ENCODE data around the gene TNFAIP8.

The TNFAIP8 gene

DNA sequence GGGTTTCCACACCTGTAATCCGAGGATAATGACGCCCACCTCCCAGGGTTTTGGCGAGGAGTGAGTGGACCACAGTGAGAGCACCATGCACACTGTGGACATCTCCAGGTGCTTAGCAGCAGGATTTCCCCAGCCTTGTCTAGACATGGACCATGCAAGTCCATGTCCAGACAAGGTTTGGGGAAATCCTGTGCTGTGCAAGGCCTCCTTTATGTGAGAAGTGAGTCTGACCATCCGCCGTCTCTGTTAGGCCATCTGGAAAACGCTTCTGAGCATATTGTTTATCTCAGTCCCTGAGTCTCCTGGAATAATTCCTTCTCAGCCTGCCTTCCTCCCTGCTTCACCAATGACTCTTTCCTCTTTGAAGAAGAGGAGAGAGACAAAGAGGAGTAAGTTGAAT is 26.2 kb upstream of the TNFAIP8 start:
- DNase-seq (ENCODE audit: low spot score): no peak

DNA sequence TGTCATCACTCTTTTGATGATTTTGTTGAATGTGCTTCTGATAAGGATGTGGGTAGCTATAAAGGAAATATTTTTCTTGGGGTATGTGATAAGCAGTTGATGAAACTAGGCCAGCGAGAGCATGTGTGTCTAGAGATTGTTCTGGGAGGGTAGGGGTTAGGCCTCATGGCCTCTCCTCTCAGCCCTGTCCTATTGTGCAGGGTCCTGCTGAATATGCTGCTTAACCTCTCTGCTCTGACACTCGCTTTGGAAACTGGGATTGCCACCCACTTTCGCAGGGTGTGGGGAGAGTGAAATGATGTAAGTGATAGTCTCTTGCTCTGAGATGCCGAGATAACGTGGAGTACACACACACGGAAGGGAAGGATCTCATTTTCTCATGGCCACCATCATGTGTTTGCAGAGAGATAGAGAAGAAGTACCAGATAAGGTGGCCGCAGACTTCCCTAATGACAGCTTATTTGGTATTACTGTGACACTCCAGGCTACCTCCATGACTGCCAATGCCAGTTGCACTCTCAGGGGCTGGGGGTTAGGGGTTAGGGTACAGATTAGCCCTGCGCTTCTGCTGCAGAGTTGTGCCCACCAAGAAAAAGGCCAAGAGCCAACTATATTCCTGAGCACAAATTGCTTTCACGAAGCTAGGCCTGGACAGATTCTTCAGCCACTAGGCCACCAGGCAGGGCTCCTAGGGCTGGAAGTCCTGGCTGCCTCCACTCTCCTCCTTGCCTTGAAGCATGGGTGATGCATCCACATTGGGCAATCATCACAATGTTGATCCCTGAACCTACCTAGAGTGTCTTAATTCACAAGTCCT is 25.2 kb upstream of the TNFAIP8 start:
- no peak for DNase-seq (ENCODE audit: low spot score)

DNA sequence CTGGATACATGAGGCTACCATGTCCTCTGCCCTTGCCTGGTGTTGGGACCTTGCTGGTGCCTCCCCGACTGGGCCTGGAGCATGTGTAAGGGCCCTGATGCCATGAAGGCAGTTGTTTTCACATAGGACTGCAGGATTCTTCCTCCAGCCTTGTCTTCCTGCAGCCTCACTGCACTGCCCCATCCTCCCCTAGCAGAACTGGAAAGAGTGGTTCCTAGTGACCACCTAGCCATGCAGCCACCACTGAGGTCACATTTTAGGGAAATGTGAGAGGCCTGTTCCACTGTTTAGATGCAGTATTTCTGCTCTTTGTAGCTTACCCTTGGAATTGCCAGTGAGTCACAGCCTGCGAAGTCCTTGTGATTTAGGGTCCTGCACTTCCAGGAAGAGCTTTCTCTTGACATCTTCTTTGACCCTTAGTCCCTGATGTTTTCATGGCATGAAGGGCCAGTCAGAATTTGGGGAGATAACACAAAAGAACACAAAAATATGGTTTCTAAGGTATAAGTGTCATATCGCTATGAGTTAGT is 24.2 kb upstream of the TNFAIP8 start:
- DNase-seq (ENCODE audit: low spot score): no peak

DNA sequence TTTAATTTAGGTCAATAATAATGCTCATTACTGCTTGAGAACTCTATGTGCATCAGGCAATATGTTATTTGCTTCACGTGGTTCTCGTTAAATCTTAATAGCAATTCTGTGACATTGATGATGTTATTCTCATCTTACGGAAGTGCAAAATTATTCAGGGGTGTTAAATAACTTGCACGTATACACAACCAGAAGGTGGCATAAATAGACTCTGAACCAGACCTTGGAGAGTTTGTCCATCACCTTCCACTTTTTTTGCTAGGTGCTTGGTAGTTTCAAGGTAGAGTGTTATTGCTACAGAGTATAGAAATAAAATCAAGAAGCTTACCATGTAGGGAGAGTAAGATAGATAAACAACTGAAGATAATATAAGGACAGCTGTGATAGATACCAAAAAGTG is 23.6 kb upstream of the TNFAIP8 start:
- DNase-seq (ENCODE audit: low spot score): no peak

DNA sequence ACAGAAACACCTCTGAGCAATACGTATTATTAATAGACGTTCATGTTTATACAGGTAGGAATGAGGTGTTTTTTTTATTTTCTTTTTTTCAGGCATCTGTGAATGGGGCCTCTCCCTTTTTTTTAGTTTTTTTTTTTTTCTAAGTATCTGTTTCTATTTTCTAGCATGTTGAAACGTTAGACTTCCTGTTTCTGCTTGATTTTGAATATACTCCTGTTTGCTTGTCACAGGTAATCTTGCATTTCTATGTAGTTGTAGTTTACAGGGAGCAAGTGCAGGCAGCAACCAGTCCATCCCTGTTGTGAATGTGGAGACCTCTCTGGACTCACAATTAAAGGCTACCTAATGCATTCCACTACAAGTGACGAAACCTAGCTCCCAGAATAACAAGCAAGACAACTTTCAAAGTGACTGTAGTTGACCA is 22.8 kb upstream of the TNFAIP8 start:
- DNase-seq (ENCODE audit: low spot score): no peak

DNA sequence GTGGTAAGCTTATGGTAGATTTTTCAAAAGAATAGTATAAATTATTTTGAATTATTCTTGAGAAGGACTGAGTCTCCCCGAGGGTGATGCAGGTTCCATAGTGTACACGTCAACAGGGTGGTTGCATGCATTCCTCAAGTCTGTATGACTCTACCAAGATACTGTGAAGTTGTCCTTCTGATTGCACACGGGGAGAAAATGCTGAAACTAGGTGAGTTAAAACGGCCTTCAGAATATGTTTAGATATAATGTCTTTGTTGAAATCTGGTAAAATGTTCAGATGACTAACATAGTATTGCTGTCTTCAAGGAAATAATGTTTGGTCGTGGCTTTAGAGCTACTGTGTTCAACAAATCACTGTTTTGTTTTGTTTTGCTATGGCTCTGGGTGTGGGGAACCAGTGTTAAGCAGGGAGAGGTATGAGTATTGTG is 22.4 kb upstream of the TNFAIP8 start:
- DNase-seq (ENCODE audit: low spot score): no peak

DNA sequence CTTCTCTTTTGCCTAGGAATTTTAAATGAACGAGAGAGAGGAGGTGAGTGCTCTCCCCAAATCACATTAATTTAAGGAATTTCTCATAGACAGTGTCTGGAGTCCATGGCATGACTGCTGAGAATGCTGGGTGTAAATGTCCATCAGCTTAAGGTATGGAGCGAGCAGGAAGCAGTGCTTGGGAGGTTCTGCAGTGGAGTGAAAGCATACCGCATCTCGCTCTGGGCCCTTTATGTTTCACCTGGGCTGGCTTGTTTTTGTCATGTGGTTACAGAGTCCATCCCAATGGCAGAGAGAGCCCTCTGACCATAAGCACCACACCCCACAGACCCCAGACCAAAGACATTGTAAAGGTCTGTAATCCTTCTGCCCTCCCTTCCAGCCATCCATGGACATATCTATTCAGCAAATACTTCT is 20.6 kb upstream of the TNFAIP8 start:
- DNase-seq (ENCODE audit: low spot score): no peak

DNA sequence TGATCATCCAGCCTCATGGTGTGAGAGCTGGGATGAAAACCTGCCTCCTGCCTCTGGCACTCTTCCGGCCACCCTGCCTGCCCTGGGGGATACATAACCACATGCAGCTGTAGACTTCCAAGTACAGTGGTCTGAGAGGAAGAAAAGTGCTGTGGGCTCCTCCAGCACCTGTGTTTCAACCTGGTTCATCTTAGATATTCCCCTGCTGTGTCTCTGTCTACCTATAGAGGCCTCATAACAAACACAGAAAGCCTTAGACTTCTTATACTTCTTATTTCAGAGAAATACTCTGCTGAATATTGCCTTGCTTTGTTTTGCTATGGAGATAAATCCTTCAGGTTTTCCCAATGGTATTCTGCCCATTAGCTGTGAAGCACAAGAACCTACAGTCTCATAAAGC is 19.6 kb upstream of the TNFAIP8 start:
- DNase-seq (ENCODE audit: low spot score): no peak

DNA sequence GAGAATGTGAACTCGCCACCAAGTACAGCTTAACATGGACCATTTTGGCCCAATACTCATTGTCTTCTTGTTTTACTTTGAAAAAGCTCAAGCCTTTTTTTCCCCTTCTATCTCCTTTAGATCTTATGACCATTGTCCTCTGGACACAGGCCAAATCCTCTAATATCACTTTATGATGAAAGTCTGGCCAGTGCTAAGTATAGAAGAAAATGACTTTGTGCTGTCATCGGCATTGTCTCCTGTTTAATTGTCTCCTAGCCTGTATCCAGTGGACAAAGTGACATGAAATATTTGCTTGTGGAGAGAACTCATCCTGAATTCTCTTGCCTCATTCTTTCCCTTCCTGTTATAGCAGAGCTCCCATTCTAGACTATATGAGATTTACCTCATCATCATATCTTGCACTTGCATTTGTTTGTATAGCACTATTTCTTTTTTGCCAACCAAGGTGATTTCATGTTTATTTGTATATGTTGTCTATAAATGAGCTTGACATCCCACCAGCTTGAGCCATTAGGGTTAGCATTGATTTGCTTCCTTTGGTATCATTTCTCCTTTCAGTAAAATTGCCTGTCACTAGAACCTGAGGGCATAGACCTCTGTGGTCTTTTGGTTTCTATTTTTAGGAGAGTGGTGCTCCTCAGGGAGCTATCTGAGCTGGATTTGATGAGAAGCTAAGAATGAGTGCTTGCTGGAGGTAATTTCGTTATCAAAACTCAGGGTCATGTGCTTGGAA is 18.8 kb upstream of the TNFAIP8 start:
- no peak for DNase-seq (ENCODE audit: low spot score)

DNA sequence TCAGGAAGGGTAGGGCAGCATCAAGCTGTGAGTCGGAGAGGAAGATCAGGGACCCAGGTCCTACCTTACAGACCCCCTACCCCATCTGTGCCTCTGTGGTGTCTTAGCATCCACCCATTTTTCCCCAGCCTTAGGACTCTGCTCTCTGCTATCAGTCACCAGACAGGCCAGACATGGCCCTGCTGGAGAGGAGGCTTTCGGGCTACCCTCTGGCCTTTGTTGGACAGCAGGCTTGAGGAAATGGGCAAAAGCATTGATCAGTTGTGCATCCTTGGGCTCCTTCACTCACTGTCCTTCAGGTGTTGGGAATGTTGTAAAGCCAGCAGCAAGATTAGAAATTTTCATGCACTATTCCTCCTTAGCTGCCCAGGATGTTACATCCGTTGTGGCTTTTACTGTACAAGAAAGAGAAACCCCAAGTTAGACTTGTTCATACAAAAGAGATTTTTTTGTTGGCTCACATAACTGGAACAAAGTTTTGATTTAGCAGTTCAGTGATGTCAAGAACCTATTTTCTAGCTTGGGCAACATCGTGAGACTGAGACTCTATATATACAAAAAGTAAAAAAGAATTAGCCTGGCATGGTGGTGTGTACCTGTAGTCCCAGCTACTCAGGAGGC is 17.4 kb upstream of the TNFAIP8 start:
- no peak for DNase-seq (ENCODE audit: low spot score)

DNA sequence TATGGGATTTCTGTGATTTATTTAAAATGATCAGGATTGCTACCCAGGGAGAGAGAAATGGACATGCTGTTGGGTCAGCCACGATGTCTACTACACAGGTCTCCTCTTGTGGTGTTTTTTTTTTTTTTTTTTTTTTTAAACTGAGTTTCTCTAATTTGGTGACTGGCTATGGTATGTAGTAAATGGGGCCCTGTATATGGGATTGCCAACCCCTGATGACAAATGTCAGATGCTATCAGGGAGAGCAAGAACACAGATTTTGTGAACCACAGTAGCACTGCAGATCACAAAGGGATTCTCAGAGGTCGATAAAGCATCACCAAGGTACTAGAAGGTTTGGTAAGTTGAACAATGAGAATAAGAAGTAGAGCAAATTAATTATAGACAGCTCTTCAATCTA is 16.5 kb upstream of the TNFAIP8 start:
- no peak for DNase-seq (ENCODE audit: low spot score)

DNA sequence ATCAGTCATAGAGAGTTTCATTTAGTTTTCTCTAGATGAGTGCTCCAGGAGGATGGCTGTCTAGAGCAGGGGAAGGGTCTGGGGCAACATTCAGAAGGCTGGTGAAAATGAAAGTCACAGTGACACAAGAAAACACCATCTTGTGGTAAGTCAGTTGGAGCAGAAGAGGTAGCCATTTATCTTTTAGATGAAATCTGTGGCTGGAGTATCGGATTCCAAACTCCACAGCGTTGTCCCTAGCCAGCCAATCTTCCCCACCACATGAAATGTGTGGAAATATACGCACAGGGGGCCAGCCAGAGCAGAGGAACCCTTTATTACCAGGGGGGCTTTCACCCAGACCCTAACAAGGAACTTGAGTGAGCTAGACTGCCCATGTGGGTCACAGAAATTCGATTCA is 15.9 kb upstream of the TNFAIP8 start:
- no peak for DNase-seq (ENCODE audit: low spot score)

DNA sequence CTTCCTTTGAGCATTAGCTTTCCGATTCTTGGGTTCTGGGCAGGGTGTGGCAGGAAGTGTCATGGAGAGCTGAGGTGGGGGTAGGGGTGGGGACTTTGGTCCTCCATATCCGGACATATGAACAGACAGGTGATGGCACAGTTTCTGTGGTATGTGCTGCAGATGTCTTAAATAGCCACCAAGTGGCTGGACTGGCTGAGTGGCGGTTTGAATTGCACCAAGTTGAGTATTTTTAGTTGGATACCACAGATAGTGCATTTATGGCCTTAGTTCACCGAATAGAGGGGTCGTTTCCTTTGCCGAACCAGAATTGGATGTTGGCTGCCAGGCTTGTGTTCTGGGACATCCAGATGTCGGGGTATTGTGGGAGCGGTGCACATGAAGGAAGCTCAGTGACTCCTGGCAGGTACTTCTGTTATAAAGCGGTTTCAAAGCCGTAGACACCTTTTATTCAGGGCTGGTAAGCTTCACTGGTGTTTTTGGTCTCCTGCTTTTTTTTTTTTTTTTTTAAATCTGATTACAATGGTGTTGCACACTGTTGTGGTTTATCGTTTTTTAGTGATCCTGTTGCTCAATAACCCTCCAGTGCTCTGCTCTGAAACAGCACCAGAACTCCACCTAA is 15.1 kb upstream of the TNFAIP8 start:
- DNase-seq (ENCODE audit: low spot score): no peak

DNA sequence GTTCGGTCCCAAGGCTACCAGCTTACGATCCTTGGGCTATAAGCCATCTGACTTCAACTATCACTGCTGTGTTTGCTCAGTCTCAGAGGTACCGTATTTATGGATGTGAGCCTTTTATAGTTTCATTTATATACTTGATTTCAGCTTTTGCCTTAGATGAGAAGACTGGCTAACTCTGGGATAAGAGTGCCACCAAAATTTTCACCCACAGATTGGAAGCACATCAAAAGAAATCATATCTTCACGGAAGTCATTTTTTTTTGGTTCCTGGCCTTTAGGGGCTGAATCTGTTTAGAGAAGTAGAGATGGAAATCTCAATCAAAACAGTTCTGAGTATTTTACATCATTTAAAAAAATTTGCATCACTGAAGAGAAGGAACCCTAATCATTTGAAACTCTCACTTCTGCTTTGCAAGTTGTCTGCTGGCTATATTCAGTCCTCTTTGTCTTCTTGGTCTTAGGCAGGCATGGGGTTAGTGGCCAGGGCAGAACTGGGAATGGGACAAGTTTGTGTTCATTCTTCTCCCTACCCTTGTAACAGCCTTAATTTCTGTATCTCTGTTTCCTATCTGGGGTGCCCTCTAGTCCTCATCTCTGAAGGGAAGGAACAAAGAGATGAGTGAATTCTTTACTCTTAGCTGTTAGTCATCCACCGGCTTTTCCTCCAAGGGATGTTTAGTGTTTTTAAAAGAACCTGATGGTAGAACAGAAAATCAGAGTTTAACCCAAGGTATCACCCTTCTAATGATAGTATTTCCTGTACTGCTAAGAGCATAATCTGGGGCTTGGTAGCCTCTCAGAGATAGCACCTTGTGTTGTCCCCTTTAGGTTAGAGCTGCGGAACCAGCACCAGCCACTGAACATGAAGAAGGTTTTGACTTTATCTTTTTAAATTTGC is 14.1 kb upstream of the TNFAIP8 start:
- DNase-seq (ENCODE audit: low spot score): no peak

DNA sequence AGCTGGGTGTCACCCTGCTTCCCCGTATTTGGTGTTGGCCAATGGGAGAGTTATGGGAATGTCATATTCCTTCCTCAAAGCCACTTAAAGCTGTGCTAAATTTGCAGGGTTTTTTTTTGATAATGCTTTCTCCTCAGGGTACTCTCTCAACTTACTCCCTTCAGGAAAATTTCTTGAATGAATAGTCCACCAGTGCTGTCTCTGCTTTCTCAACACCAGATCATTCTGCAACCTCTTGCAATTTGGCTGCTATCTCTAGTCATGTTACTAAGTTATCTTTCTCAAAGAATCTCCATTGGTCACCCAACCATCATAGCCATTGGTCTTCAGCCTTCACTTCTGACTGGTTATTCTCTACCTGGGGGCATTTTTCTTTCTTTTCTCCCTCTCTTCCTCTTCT is 13.4 kb upstream of the TNFAIP8 start:
- no peak for DNase-seq (ENCODE audit: low spot score)

DNA sequence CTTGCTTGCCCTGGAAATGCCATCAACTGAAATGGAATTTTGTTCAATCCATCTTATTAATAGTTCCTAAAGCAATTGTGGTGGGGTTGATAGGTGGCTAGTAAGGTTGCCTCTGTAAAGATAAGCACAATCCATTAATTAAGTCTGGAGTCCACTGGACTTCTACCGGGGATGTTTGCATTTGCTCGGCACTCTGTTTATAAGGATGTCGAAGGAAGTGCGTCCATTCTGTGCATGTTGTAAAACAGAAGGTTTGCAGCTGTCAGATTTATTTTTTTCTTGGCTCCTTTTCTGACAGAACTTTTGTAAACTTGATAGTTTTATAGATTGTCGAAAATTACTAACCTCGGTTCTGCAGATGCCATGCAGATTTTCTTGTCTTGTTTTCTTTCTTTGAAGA is 12.8 kb upstream of the TNFAIP8 start:
- DNase-seq (ENCODE audit: low spot score): no peak

DNA sequence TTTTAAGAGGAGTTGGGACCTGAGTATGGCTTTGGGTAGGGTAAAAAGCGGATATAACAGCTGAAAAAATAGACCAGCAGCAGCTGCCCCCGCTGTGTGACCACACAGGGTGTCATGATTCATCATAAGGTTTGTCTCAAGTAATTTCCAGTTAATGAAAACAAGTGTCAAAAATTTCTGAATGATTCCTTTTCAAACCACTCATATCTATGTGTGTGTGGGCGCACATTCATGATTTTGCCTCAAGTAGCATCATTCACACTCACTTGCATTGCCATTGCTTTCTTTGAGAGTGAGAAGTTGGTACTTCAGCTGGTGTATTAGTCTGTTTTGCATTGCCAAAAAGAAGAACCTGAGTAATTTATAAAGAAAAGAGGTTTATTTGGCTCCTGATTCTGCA is 12.1 kb upstream of the TNFAIP8 start:
- DNase-seq (ENCODE audit: low spot score): no peak

DNA sequence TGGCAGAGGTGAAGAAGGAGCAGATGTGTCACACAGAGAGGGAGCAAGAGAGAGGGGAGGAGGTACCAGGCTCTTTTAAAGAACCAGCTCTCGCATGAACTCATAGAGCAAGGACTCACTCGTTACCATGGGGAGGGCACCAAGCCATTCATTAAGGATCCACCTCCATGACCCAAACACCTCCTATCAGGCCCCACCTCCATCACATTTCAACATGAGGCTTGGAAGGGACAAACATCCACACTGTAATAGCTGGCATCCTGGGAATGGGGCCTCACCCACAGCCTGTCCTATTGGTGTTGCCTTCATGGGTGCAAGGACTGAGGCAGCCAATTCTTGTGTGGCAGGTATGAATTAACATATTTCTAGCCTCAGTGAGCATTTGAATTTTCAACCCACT is 11.6 kb upstream of the TNFAIP8 start:
- DNase-seq (ENCODE audit: low spot score): no peak

DNA sequence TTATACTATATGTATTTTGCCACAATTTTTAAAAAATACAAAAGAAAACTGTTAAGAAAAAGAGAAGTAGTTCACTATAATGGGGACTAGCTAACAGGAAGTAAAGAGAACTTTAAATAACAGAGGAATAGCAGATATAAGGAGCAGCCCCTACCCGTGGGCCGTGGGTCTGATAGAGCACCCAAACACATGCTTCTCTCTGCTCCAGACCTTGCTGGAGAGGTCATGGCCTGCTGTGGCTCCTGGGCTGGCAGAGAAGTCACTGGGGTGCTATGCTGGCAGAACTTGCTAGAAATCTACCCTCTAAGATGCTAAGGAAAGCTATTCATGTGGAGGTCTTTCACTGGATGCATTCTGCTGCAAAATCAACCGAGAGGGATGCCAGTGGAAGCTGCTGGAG is 10.0 kb upstream of the TNFAIP8 start:
- no peak for DNase-seq (ENCODE audit: low spot score)

DNA sequence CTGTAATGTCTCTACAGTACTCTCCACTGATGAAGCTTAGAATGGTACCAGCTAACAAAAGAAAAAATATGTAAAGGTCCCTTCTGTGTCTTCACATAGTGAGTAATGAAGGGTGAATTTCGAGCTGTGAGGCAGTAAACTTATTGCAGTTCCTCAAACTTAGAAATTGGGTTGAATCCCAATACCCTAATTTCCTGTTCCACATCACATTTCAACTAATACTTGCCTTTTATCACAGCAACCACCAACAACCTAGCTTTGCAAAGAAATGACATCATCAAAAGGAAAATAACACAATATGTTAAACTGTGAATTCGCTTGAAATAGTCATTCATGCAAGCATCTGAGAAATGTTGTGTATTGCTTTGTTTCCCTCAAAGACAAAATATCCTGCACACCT is 9.4 kb upstream of the TNFAIP8 start:
- DNase-seq (ENCODE audit: low spot score): no peak

DNA sequence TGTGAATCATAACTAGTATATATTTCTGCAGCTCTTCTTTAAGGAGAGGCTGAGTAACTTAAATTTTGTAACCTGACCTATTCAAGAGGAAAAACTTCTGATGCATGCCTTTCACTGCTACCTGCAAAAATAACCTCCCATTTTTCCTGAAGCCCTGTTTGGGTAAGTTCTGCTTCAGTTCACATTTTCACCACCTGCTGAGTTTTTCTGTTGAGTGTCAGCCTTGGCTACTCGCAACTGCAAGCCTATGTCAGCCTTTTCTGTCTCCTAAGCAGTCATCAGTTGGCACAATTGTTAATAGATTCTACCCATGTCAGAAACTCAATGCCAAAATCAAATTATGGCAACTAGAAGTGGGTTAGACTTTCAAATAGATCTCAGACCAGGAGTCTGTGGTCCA is 8.2 kb upstream of the TNFAIP8 start:
- no peak for DNase-seq (ENCODE audit: low spot score)

Measured in AG08396 (cell line).